ENCODE measurements around the gene SMAD6.

The SMAD6 gene

DNA sequence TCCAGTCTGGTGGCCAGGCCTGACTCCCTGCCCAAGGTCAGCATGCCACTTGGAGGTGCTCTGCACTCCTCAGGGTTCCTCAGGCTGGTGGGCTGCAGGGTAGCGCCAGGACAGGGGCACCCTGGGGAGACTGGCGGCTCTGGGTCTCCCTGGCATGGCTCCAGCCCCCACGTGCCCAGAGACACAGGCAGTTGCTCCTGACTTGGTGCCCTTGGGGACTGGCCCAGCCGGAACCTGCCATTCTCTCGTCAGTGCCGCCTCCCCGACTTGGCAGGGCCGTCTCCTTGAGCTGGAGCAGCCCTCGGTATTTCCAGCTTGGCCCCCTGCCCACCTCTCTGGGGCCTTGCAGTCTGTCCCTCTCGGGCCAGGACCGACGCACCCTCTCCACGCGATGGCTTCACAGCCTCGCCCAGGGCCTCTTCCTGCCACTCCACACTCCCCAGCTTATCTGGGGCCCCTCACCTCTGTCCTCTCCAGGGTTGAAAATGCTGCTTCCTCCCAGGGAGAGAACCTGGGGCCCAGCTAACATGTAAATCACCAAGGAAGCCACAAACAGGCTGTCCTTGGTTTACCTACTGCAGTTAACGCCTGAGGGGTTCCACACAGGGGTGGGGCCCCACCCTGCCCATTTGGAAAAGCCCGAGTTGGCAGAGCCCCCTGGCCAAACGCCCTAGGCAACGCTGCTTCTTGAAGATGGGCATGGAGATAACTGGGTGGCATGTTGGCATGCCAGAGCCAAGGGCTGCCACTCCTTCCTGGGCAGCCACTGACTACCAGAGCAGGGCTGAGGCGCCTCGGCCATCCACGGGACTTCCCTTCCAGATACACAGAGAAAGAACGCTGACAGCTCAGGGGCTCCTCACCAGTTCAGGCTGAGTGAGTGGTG lies 61.4 kb downstream of the SMAD6 start (continued):
- TF ChIP-seq ZNF16 (tag by site-specific recombination; IDR thresholded peaks at IDR 0.05; ENCODE audit: low read depth) (no peak), ZNF571 (tag by site-specific recombination; IDR thresholded peaks at IDR 0.05) (no peak), ZNF423 (tag by site-specific recombination; IDR thresholded peaks at IDR 0.05) (peak; percentile 89), ZNF600 (tag by site-specific recombination; IDR thresholded peaks at IDR 0.05) (peak; percentile 45), ZNF530 (tag by site-specific recombination; IDR thresholded peaks at IDR 0.05; ENCODE audit: low read depth) (no peak), ZNF302 (tag by site-specific recombination; IDR thresholded peaks at IDR 0.05; ENCODE audit: low read depth) (no peak), ZFP3 (tag by site-specific recombination; IDR thresholded peaks at IDR 0.05; ENCODE audit: low read depth) (no peak), ZIC2 (tag by site-specific recombination; IDR thresholded peaks at IDR 0.05) (peak; percentile 66), ZNF202 (tag by site-specific recombination; IDR thresholded peaks at IDR 0.05; ENCODE audit: borderline replicate concordance) (no peak), ZNF341 (tag by site-specific recombination; IDR thresholded peaks at IDR 0.05; ENCODE audit: low read depth) (peak; percentile 98), GLIS2 (tag by site-specific recombination; IDR thresholded peaks at IDR 0.05) (0 out of 2 replicates have a peak, but pooled peaks have one; percentile 12)
- TF ChIP-seq, protein P1, sequence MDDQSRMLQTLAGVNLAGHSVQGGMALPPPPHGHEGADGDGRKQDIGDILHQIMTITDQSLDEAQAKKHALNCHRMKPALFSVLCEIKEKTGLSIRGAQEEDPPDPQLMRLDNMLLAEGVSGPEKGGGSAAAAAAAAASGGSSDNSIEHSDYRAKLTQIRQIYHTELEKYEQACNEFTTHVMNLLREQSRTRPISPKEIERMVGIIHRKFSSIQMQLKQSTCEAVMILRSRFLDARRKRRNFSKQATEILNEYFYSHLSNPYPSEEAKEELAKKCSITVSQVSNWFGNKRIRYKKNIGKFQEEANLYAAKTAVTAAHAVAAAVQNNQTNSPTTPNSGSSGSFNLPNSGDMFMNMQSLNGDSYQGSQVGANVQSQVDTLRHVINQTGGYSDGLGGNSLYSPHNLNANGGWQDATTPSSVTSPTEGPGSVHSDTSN (CRISPR knock-in tag; IDR thresholded peaks at IDR 0.05), result peak; percentile 57; the same call in 1 of the 2 replicates

DNA sequence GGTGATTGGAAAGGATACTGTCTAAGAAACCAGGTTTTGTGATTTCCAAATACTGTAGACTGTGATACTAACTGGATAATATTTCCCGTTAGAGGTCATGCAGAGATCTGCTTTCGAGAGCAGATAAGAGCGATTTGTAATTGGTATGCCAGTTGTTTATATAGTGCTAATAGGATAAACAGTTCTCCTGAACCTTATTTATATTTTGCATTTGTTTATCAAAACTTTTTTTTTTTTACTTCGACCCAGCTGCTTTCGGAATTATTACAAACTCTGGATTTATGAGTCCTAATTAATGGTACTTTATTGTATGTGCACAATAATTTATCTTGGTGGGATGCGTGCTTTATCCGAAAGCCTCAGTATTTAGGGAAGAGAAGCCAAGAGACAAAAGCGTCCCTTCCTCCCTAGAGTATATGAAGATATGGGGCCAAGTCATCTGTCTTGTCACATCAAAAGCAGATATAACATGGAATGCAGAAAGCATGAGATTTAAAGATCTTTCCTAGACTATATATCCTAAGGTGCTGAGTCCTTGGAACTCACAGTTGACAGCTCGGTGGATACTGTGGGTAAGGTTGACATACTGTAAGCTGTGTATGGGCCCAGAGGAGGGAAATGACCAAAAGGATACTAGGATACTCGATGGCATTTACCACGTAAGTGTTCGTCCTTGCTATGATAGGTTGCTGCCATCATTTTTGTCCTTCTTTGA lies 62.2 kb downstream of the SMAD6 start:
- no peaks in the 10 kb centered on the region for H3K9me3 ChIP-seq (ENCODE audit: control insufficient read depth, insufficient read depth, low read depth, low read length)
- peaks cover 33% of the 10 kb centered on the region for H3K4me1 ChIP-seq (ENCODE audit: control insufficient read depth, insufficient read depth, low read length)
- no peak for TF ChIP-seq SCRT2 (tag by site-specific recombination; IDR thresholded peaks at IDR 0.05)
- TF ChIP-seq ZNF654 (tag by site-specific recombination; IDR thresholded peaks at IDR 0.05; ENCODE audit: low read depth), result no peak
- TF ChIP-seq ZNF48 (tag by site-specific recombination; IDR thresholded peaks at IDR 0.05), result no peak
- TF ChIP-seq, protein P2, sequence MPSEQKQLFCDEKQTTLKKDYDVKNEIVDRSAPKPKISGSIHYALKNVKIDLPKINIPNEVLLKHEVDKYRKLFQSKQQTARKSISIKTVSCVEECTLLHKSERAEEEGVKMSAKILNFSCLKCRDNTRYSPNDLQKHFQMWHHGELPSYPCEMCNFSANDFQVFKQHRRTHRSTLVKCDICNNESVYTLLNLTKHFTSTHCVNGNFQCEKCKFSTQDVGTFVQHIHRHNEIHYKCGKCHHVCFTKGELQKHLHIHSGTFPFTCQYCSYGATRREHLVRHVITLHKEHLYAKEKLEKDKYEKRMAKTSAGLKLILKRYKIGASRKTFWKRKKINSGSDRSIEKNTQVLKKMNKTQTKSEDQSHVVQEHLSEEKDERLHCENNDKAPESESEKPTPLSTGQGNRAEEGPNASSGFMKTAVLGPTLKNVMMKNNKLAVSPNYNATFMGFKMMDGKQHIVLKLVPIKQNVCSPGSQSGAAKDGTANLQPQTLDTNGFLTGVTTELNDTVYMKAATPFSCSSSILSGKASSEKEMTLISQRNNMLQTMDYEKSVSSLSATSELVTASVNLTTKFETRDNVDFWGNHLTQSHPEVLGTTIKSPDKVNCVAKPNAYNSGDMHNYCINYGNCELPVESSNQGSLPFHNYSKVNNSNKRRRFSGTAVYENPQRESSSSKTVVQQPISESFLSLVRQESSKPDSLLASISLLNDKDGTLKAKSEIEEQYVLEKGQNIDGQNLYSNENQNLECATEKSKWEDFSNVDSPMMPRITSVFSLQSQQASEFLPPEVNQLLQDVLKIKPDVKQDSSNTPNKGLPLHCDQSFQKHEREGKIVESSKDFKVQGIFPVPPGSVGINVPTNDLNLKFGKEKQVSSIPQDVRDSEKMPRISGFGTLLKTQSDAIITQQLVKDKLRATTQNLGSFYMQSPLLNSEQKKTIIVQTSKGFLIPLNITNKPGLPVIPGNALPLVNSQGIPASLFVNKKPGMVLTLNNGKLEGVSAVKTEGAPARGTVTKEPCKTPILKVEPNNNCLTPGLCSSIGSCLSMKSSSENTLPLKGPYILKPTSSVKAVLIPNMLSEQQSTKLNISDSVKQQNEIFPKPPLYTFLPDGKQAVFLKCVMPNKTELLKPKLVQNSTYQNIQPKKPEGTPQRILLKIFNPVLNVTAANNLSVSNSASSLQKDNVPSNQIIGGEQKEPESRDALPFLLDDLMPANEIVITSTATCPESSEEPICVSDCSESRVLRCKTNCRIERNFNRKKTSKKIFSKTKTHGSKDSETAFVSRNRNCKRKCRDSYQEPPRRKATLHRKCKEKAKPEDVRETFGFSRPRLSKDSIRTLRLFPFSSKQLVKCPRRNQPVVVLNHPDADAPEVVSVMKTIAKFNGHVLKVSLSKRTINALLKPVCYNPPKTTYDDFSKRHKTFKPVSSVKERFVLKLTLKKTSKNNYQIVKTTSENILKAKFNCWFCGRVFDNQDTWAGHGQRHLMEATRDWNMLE (tag by site-specific recombination; conservative IDR thresholded peaks at IDR 0.05; ENCODE audit: low read depth), result 0 out of 2 replicates have a peak, but pooled peaks have one; percentile 27
- peak; percentile 64 for TF ChIP-seq ZBTB17 (tag by site-specific recombination; IDR thresholded peaks at IDR 0.05)
- TF ChIP-seq SCRT1 (tag by site-specific recombination; IDR thresholded peaks at IDR 0.05; ENCODE audit: borderline replicate concordance), result no peak
- no peak for TF ChIP-seq ZNF596 (tag by site-specific recombination; IDR thresholded peaks at IDR 0.05)
- H3K27ac ChIP-seq (ENCODE audit: extremely low read depth, low read depth, low read length), result no peak overlapping the region
- H3K36me3 ChIP-seq (ENCODE audit: control insufficient read depth in 2 of 2, insufficient read depth in 1 of 2, low read length in 2 of 2), result peaks cover 0 to 38% of the 10 kb centered on the region in 2 experiments; a peak in 1 of 3 replicates
- POLR2A ChIA-PET, result interaction anchor here (1.4 to 1.9 kb wide), 2 partner anchors 63 to 87 kb away, joined by 3 to 11 read pairs; partner anchors contain the start of gene SMAD6
- no peak overlapping the region for H3K4me3 ChIP-seq (ENCODE audit: low read depth, low read length)
- CTCF ChIA-PET, result interaction anchor here (0.6 to 1.4 kb wide), 5 partner anchors 10 to 99 kb away, joined by 3 to 5 read pairs (median 3); no protein-coding TSS in a partner anchor
